ENCODE data around the gene CDK11B. TPM values are rescaled to one million over a fixed set of nuclear protein-coding genes. Genes with fewer than 3 reads are reported as not detected.
A peak's percentile ranks its signal among the peaks of the same experiment; 100 is the strongest.

Gene CDK11B
- total and polyA plus RNA-seq, 2 experiments from 2014 or later: 22.4 to 76.7 TPM

DNA sequence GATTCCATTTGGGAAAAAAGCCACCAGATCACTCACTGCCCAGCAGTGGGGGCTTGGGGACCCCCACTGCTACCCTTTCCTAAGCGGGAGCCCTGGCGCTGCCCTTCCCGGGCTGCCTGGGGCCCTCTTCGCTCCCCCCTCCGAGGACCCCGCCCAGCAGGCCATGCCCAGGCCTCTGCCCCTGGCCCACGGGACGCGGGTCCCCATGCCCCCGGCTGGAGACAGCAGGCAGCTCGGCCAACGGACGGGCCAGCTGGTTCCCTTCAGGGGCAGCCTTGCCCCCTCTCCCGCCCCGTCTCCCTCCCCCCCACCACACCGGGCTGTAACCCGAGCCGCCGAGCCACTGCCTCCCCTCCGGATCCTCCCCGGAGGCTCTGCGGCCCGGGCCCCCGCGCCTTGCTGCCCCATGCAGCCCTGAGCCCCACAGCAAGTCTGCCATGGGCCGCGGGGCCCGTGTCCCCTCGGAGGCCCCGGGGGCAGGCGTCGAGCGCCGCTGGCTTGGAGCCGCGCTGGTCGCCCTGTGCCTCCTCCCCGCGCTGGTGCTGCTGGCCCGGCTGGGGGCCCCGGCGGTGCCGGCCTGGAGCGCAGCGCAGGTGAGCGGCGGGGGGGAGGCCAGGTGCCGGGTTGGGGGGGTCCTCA, 26.9 kb downstream of the CDK11B start, which contains the start of gene MMP23B (continued):
- TF ChIP-seq, protein P1, sequence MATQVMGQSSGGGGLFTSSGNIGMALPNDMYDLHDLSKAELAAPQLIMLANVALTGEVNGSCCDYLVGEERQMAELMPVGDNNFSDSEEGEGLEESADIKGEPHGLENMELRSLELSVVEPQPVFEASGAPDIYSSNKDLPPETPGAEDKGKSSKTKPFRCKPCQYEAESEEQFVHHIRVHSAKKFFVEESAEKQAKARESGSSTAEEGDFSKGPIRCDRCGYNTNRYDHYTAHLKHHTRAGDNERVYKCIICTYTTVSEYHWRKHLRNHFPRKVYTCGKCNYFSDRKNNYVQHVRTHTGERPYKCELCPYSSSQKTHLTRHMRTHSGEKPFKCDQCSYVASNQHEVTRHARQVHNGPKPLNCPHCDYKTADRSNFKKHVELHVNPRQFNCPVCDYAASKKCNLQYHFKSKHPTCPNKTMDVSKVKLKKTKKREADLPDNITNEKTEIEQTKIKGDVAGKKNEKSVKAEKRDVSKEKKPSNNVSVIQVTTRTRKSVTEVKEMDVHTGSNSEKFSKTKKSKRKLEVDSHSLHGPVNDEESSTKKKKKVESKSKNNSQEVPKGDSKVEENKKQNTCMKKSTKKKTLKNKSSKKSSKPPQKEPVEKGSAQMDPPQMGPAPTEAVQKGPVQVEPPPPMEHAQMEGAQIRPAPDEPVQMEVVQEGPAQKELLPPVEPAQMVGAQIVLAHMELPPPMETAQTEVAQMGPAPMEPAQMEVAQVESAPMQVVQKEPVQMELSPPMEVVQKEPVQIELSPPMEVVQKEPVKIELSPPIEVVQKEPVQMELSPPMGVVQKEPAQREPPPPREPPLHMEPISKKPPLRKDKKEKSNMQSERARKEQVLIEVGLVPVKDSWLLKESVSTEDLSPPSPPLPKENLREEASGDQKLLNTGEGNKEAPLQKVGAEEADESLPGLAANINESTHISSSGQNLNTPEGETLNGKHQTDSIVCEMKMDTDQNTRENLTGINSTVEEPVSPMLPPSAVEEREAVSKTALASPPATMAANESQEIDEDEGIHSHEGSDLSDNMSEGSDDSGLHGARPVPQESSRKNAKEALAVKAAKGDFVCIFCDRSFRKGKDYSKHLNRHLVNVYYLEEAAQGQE (IDR thresholded peaks at IDR 0.05; ENCODE audit: unreplicated experiment): no peak
- TF ChIP-seq STAT1 (IDR thresholded peaks at IDR 0.05; ENCODE audit: unreplicated experiment): no peak
- TF ChIP-seq ZNF331 (CRISPR knock-in tag; IDR thresholded peaks at IDR 0.05; ENCODE audit: low read depth): no peak
- no peak for TF ChIP-seq EZH2phosphoT487 (IDR thresholded peaks at IDR 0.05; ENCODE audit: unreplicated experiment)
- TF ChIP-seq CTCF (conservative IDR thresholded peaks at IDR 0.05; ENCODE audit: low read depth in 2 of 2): no peak
- TF ChIP-seq EZH2 (IDR thresholded peaks at IDR 0.05; ENCODE audit: low read depth, unreplicated experiment): no peak
- TF ChIP-seq JUNB (IDR thresholded peaks at IDR 0.05; ENCODE audit: unreplicated experiment): no peak
- TF ChIP-seq ZNF114 (CRISPR knock-in tag; IDR thresholded peaks at IDR 0.05): no peak

DNA sequence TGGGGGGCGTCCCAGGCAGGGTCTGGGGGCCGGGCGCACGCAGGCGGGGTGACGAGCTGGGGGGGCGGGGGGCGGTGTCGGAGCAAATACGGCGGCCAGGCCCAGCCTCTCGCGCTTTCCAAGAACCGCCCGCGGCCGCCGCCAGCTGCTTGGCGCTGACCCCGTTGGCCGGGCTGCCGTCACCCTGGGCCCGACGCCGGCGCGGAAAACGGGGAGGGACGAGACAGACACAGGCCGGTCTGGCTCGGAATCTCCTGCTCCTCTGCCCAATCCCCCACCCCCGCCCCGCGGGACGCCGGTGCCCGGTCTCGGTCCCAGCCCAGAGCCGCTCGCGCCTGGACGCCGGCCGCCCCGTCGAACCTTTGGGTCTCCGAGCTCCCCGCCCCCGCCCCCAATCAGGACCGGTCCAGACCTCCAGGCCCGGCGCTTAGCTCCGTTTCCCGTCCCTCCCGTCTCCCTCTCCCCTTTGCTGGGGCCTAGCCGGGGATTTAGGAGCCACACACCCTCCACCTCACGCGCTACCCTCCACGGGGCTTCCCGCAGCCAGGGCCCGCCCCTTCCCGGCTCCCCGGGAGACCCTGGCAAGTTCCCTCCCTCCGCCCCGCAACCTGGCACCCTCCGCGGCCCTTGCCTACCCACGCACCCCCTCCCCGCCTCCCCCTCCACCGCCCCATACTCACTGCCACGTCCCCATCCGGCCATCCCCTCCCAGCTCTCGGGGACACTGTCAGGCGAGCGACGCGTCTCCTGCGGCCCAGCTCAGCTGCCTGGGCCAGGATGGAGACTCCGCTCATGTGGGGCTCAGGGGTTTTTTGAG, 27.6 kb downstream of the CDK11B start:
- peak overlapping the region; percentile 66 for H3K4me3 Mint-ChIP-seq
- H3K79me2 ChIP-seq (replicated peaks; ENCODE audit: insufficient read depth): no peaks in the 10 kb centered on the region
- H3K27ac ChIP-seq (ENCODE audit: low read depth): no peak overlapping the region
- DNase-seq (ENCODE audit: low spot score) (peak; percentile 56), ATAC-seq (peak; percentile 0; the same call in 2 of the 3 replicates)
- H3K27me3 Mint-ChIP-seq (ENCODE audit: insufficient read depth, low read depth, poor library complexity): peaks cover 11% of the 10 kb centered on the region
- no peaks in the 10 kb centered on the region for H4K20me1 ChIP-seq (replicated peaks; ENCODE audit: insufficient read depth)
- H2AFZ ChIP-seq: no peak overlapping the region
- 0 out of 2 replicates have a peak, but pooled peaks cover 3% of the 10 kb centered on the region for H3F3A ChIP-seq (replicated peaks; ENCODE audit: low read depth)
- H3K27me3 ChIP-seq (ENCODE audit: insufficient read depth): peaks cover 19% of the 10 kb centered on the region
- H3K4me1 Mint-ChIP-seq: no peaks in the 10 kb centered on the region
- no peaks in the 10 kb centered on the region for H3K9me2 ChIP-seq (ENCODE audit: insufficient read depth)
- no peaks in the 10 kb centered on the region for H3K4me1 ChIP-seq (ENCODE audit: insufficient read depth)
- peak overlapping the region; percentile 86 for H3K4me2 ChIP-seq
- peak overlapping the region; percentile 54 for H3K4me3 ChIP-seq
- H3K36me3 Mint-ChIP-seq (ENCODE audit: low read depth): no peaks in the 10 kb centered on the region; the same call in 2 of the 3 replicates
- no peaks in the 10 kb centered on the region for H3K36me3 ChIP-seq (ENCODE audit: insufficient read depth)
- H3K9me3 Mint-ChIP-seq: no peaks in the 10 kb centered on the region; the same call in 2 of the 3 replicates
- H3K27ac Mint-ChIP-seq: no peak overlapping the region
- TF ChIP-seq POLR2AphosphoS5 (IDR thresholded peaks at IDR 0.05; ENCODE audit: low read depth) (no peak), CTCF (conservative IDR thresholded peaks at IDR 0.05; ENCODE audit: low read depth in 2 of 2) (no peak)
- TF ChIP-seq, protein P1 (IDR thresholded peaks at IDR 0.05; ENCODE audit: unreplicated experiment): no peak
